ENCODE measurements around the gene HDAC1.

GRCh38 chr1:32242341-32242851, 49.5 kb upstream of the HDAC1 start:
- TF ChIP-seq, protein P1, sequence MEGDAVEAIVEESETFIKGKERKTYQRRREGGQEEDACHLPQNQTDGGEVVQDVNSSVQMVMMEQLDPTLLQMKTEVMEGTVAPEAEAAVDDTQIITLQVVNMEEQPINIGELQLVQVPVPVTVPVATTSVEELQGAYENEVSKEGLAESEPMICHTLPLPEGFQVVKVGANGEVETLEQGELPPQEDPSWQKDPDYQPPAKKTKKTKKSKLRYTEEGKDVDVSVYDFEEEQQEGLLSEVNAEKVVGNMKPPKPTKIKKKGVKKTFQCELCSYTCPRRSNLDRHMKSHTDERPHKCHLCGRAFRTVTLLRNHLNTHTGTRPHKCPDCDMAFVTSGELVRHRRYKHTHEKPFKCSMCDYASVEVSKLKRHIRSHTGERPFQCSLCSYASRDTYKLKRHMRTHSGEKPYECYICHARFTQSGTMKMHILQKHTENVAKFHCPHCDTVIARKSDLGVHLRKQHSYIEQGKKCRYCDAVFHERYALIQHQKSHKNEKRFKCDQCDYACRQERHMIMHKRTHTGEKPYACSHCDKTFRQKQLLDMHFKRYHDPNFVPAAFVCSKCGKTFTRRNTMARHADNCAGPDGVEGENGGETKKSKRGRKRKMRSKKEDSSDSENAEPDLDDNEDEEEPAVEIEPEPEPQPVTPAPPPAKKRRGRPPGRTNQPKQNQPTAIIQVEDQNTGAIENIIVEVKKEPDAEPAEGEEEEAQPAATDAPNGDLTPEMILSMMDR (IDR thresholded peaks at IDR 0.05 in 4 of 5, conservative IDR thresholded peaks at IDR 0.05 in 1 of 5) = no peak
- no peak for TF ChIP-seq POLR2A (IDR thresholded peaks at IDR 0.05)
